Spinal cord (tissue), 10 donors: ENCODE results near the gene AOAH. TPM values are rescaled to one million over a fixed set of nuclear protein-coding genes. Genes with fewer than 3 reads are reported as not detected.
"Not testable (repeated sequence)": the region's sequence is repeated elsewhere in the genome, so short reads cannot be mapped to it uniquely, and the experiment has no call there.

ENCODE experiments used
- DNase-seq, 6 donors: peaks; one replicate each; pipeline versions ENCODE4 v3.0.0 to v3.0.0-alpha.2; 2013 to 2015; ENCODE audit warnings: low spot score in 6 of 6, low read depth in 4 of 6
- H3K27ac ChIP-seq: one replicate; pipeline ENCODE4 v1.5.1; 2013; ENCODE audit warnings: low read depth, low read length, control low read depth
- H3K27me3 ChIP-seq: one replicate; pipeline ENCODE4 v1.6.1; 2013; ENCODE audit warnings: low read length; ENCODE audit not compliant: control insufficient read depth, insufficient read depth
- H3K36me3 ChIP-seq: one replicate; pipeline ENCODE4 v1.6.1; 2013; ENCODE audit warnings: low read length; ENCODE audit not compliant: control insufficient read depth, insufficient read depth
- H3K4me1 ChIP-seq: one replicate; pipeline ENCODE4 v1.6.1; 2013; ENCODE audit warnings: low read length; ENCODE audit not compliant: control insufficient read depth, insufficient read depth
- H3K4me3 ChIP-seq: one replicate; pipeline ENCODE4 v1.5.1; 2013; ENCODE audit warnings: low read depth, low read length, control low read depth
- H3K9me3 ChIP-seq: one replicate; pipeline ENCODE4 v1.6.1; 2013; ENCODE audit warnings: low read length; ENCODE audit not compliant: control insufficient read depth, insufficient read depth
- WGBS: methylation state at CpG from one replicate; pipeline ENCODE4 v1.1.5; 2013; ENCODE audit warnings: missing lambda C conversion rate; ENCODE audit not compliant: insufficient coverage; 5-methylcytosine and 5-hydroxymethylcytosine counted together
- polyA plus RNA-seq, 2 donors: library from polyadenylated mRNA; unstranded; fragments of 120-200 nt; gene quantifications; one replicate each; pipeline ENCODE4 v1.2.1, GENCODE V29; 2013; ENCODE audit not compliant: insufficient read length in 2 of 2
- total RNA-seq, 2 donors: library from RNA; depleted of rRNA in 1 of 2; stranded (reverse); fragments of 120-200 nt in 1 of 2; fragments of >200 nt in 1 of 2; gene quantifications; one replicate each; pipeline versions ENCODE4 v1.2.3 to v1.2.4, GENCODE V29; 2013 to 2014
- donor health status: healthy.

The AOAH gene
- total and polyA plus RNA-seq, 4 donors = 4.2 to 8.1 (median 5.3) TPM

DNA sequence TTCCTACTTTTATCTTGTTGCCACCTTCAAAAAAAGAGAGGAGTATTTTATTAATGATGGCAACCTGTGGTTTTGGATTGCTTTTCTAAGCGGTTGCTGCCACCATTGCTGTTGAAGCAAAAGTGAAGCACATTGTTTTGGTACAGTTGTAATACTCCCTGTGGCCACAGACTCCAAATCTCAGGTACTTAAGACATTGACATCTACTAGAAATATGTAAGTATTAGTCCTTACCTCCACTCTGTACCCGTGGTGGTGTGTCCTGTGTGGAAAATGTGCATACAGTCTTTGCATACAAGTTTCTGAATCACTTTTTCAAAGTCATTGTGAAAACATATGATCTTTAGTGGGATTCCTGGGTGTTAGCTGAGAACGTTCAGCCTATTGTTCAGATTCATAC is 248.9 kb downstream of the AOAH start:
- WGBS = no CpG with 5 or more reads among the region's 3 CpGs
- no peak for DNase-seq
- H3K9me3 ChIP-seq = no peaks in the 10 kb centered on the region
- no peak overlapping the region for H3K4me3 ChIP-seq
- no peaks in the 10 kb centered on the region for H3K36me3 ChIP-seq
- H3K27me3 ChIP-seq = no peaks in the 10 kb centered on the region
- no peak overlapping the region for H3K27ac ChIP-seq
- no peaks in the 10 kb centered on the region for H3K4me1 ChIP-seq

DNA sequence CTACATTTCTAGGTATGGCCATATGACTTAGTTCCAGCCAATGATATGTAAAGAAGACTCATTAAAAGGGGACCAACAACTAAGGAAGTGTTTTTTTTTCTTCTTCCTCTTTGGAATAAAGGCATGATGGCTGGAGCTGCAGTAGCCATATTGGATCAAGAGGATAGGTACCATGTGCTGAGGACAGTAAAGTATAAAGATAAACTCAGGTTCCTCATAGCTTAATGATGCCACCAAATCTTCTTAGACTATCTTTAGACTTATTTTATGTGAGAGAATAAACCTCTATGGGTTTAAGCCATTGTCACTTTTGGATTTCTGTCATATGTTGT is 249.3 kb downstream of the AOAH start:
- Histone ChIP-seq H3K27ac (no peak overlapping the region), H3K27me3 (no peaks in the 10 kb centered on the region), H3K4me3 (no peak overlapping the region), H3K9me3 (no peaks in the 10 kb centered on the region), H3K4me1 (no peaks in the 10 kb centered on the region), H3K36me3 (no peaks in the 10 kb centered on the region)
- DNase-seq = no peak

DNA sequence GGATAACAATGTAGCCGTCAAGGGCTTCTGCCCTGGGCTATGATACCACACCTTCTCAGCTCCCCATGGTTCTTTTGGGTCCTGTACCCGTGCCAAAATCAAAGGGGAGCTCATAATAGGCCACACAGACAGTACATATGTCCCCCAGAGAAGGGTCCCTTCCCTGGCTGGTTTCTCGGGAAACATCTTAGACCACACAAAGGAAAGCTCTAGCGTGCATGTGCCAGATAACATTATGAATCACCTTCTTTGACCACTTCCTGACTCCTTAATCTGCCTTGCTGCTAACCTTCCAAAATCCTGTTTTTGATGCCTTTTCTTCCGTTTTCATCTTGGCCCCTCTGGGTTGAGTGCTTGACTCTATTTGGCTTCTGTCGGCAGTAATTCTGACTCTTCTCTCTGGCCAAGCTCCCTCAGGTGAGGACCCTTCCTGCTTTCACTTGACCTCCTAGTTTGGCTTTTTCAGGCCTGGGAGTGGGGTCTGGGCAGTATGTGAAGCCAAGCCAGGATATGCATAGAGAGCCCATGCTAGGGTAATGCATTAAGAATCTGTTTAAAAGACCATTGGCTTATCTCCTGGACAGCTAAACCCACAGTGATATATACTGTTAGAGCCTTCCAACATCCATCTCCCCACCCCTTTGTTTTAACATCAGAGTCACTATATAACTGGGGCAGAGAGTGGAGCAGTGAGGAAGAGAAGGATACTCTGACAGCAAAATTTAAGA is 249.8 kb downstream of the AOAH start:
- Histone ChIP-seq H3K27ac (no peak overlapping the region), H3K27me3 (no peaks in the 10 kb centered on the region), H3K9me3 (no peaks in the 10 kb centered on the region), H3K36me3 (no peaks in the 10 kb centered on the region), H3K4me1 (no peaks in the 10 kb centered on the region), H3K4me3 (no peak overlapping the region)
- no peak for DNase-seq
- WGBS = 70% methylated on average over 6 of the region's 6 CpGs

DNA sequence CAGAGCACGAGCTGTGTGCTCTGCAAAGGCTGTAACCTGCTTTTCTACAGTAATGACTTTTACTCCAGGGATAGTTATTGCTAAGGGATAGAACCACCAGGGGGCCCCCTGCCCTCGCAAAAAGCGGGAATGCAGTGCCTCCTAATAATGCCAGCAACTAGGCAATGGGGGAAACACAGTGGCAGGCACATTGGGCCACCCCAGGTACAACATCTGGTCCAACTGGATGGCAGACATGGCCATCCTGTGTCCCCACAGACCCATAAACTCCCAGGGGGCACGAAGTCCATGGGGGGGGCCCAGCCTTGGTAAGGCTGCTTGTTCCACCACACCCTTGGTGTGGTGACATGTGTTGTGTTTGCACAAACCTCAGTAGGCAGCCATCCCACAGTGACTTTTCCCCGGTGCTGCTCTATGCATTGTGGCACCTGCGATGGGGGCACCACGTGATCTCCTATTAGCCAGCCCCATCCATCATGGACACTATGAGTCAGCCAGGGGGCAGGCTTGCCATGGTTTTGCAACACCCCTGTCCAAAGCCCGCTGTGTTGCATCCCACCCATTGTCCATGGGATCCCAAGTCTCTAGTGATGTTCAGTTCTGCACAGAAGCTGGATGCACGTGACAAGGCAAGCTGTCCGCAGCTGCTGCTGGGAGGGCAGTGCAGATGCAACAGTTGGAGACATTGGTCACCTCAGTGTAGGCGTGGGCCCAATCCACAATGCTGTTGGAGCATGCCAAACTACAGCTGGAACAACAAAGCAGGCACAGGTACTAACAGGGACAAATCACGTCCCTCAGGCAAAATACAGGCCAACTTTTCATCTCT is 250.6 kb downstream of the AOAH start:
- DNase-seq = peak in 2 of 6 donors; percentile 31 to 54
- H3K4me1 ChIP-seq = no peaks in the 10 kb centered on the region
- WGBS = 69% methylated on average over 11 of the region's 12 CpGs
- H3K27me3 ChIP-seq = no peaks in the 10 kb centered on the region
- H3K36me3 ChIP-seq = no peaks in the 10 kb centered on the region
- H3K27ac ChIP-seq = no peak overlapping the region
- H3K9me3 ChIP-seq = no peaks in the 10 kb centered on the region
- H3K4me3 ChIP-seq = no peak overlapping the region

DNA sequence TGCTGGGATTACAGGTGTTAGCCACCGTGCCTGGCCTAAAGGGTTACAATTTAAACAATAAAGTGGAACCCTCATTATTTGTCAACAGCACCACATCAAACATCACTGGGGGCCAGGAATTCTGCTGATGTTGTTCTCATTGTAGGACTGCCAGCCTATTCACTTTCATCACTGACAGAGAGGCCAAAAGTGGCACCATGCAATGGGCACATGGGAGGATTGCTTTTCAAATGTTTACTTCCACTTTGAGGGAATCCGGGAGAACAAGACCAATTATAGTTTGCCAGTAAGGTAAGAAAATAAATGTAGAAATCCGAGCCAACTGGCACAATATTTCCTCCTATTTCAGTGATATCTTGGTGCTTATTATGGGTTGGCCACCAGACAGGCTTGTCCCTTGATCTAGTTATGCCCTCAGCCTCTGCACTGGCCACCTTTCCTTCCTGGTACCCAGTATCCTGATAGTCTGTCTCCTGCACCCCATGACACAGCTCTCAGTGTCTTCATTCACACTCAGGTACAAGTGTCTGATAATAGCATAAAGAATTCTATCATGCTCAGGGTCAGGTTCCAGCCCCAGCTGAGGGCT is 252.1 kb downstream of the AOAH start:
- no peak overlapping the region for H3K4me3 ChIP-seq
- H3K27ac ChIP-seq = no peak overlapping the region
- no peak for DNase-seq
- WGBS = no CpG with 5 or more reads among the region's 3 CpGs
- H3K4me1 ChIP-seq = no peaks in the 10 kb centered on the region
- H3K9me3 ChIP-seq = no peaks in the 10 kb centered on the region
- H3K36me3 ChIP-seq = no peaks in the 10 kb centered on the region
- H3K27me3 ChIP-seq = no peaks in the 10 kb centered on the region

DNA sequence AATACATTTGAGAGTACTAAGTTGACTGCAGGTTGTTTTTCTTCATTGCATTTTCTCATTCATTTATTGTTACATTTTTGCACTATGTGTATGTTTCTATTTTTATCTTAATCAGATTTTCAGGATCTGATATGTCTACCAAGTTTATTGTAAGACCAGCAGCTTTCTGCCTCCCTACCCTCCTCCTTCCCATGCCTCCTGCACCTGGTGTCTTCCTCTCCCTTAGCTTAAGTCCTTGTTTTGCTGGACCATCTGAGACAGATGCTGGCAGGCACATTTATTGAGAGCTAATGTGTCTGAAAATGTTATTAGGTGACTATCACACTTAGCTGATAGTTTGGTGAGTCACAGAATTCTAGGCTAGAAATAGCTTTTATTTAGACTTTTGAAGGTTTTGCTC is 255.1 kb downstream of the AOAH start:
- H3K27ac ChIP-seq = no peak overlapping the region
- no peaks in the 10 kb centered on the region for H3K36me3 ChIP-seq
- H3K4me3 ChIP-seq = no peak overlapping the region
- no peaks in the 10 kb centered on the region for H3K9me3 ChIP-seq
- H3K4me1 ChIP-seq = no peaks in the 10 kb centered on the region
- no peak for DNase-seq
- no peaks in the 10 kb centered on the region for H3K27me3 ChIP-seq

DNA sequence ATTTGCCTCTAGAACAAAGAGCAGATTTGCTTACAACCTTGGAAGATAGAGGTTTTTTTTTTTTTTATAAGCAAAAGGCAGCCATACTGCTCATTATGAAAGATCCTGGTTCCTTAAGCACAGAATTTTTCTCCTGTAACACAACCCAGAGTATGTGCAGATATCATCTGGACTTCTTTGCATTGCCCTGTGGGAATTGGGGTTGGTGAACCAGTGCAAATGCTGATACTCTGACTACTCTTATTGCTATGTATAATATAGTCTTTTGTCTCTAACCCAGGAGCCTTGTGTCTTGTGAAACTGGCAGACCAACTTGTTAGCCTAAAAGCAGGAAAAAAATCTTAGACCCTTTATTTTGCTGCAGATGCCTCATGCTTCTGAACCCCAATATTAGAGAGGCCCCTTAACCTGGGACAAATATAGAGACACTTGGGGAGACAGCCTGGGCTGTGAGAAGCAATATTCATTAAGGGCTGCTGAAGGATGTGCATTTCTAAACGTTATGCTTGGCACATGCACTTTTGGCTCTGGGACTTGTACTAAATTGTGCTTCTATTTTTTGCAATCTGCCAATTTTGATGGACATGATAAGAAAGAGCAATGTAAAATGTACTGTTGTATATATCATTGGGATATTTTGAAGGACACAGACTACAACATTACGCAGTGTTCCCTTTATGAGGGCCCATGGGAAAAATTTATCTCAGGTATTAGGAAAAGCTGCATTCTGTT is 255.8 kb downstream of the AOAH start:
- DNase-seq = peak in 1 of 6 donors; percentile 35
- H3K9me3 ChIP-seq = no peaks in the 10 kb centered on the region
- no peak overlapping the region for H3K27ac ChIP-seq
- no peaks in the 10 kb centered on the region for H3K4me1 ChIP-seq
- no peak overlapping the region for H3K4me3 ChIP-seq
- 25% methylated on average over 1 of the region's 2 CpGs for WGBS
- H3K27me3 ChIP-seq = no peaks in the 10 kb centered on the region
- H3K36me3 ChIP-seq = no peaks in the 10 kb centered on the region

DNA sequence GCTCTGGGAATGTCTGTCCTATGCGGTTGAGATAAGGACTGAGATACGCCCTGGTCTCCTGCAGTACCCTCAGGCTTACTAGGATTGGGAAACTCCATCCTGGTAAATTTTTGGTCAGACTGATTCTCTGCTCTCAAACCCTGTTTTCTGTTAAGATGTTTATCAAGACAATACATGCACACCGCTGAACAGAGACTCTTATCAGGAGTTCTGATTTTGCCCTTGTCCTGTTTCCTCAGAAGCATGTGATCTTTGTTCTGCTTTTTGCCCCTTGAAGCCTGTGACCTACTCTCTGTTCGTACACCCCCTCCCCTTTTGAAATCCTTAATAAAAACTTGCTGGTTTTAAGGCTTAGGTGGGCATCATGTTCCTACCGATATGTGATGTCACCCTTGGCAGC is 258.3 kb downstream of the AOAH start:
- H3K4me1 ChIP-seq, H3K27me3 ChIP-seq, DNase-seq, H3K36me3 ChIP-seq, H3K9me3 ChIP-seq, H3K4me3 ChIP-seq, H3K27ac ChIP-seq: not testable (repeated sequence)
- 100% methylated on average over 5 of the region's 5 CpGs for WGBS

DNA sequence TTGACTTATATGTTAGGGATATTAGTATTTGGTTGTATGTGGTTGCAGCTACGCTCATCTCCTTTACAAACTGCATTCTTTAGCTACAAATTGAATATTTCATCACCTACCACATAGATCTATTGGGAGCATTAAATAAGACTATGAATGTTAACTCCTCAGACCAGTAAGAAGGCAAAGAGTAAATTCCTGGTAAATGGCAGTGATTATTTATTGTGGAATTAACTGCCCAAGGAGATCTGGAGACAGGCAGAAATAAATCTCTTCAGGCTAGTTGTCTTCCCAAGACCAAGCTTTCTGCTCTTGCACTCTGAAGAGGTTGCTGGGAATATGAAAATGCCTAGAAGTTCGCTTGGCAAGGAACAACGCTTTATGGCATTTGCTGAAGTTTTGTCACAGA is 260.0 kb downstream of the AOAH start:
- Histone ChIP-seq H3K4me3 (no peak overlapping the region), H3K27me3 (no peaks in the 10 kb centered on the region), H3K9me3 (no peaks in the 10 kb centered on the region), H3K36me3 (no peaks in the 10 kb centered on the region), H3K4me1 (no peaks in the 10 kb centered on the region), H3K27ac (no peak overlapping the region)
- no CpG with 5 or more reads among the region's 3 CpGs for WGBS
- peak in 1 of 6 donors; percentile 26 for DNase-seq
